ENCODE data around the gene MRPL45. TPM values are rescaled to one million over a fixed set of nuclear protein-coding genes. Genes with fewer than 3 reads are reported as not detected.
A peak's percentile ranks its signal among the peaks of the same experiment; 100 is the strongest.

MRPL45 gene
- total and polyA plus RNA-seq, 2 of the 13 experiments (the other 11 are each of a cell fraction or from before 2014, with no cell fraction given): 89.5 to 157 TPM

GRCh38 chr17:38351412-38352222 is 54.6 kb downstream of the MRPL45 start, which contains the start of gene SOCS7 (continued):
- TF ChIP-seq, protein P1, sequence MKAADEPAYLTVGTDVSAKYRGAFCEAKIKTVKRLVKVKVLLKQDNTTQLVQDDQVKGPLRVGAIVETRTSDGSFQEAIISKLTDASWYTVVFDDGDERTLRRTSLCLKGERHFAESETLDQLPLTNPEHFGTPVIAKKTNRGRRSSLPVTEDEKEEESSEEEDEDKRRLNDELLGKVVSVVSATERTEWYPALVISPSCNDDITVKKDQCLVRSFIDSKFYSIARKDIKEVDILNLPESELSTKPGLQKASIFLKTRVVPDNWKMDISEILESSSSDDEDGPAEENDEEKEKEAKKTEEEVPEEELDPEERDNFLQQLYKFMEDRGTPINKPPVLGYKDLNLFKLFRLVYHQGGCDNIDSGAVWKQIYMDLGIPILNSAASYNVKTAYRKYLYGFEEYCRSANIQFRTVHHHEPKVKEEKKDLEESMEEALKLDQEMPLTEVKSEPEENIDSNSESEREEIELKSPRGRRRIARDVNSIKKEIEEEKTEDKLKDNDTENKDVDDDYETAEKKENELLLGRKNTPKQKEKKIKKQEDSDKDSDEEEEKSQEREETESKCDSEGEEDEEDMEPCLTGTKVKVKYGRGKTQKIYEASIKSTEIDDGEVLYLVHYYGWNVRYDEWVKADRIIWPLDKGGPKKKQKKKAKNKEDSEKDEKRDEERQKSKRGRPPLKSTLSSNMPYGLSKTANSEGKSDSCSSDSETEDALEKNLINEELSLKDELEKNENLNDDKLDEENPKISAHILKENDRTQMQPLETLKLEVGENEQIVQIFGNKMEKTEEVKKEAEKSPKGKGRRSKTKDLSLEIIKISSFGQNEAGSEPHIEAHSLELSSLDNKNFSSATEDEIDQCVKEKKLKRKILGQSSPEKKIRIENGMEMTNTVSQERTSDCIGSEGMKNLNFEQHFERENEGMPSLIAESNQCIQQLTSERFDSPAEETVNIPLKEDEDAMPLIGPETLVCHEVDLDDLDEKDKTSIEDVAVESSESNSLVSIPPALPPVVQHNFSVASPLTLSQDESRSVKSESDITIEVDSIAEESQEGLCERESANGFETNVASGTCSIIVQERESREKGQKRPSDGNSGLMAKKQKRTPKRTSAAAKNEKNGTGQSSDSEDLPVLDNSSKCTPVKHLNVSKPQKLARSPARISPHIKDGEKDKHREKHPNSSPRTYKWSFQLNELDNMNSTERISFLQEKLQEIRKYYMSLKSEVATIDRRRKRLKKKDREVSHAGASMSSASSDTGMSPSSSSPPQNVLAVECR (CRISPR knock-in tag; IDR thresholded peaks at IDR 0.05; ENCODE audit: borderline replicate concordance): peak; percentile 91
- TF ChIP-seq CEBPB (IDR thresholded peaks at IDR 0.05; ENCODE audit: borderline replicate concordance, low read depth, low read length): peak; percentile 29; the same call in 1 of the 2 replicates
- TF ChIP-seq, protein P2, sequence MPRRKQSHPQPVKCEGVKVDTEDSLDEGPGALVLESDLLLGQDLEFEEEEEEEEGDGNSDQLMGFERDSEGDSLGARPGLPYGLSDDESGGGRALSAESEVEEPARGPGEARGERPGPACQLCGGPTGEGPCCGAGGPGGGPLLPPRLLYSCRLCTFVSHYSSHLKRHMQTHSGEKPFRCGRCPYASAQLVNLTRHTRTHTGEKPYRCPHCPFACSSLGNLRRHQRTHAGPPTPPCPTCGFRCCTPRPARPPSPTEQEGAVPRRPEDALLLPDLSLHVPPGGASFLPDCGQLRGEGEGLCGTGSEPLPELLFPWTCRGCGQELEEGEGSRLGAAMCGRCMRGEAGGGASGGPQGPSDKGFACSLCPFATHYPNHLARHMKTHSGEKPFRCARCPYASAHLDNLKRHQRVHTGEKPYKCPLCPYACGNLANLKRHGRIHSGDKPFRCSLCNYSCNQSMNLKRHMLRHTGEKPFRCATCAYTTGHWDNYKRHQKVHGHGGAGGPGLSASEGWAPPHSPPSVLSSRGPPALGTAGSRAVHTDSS (CRISPR knock-in tag; conservative IDR thresholded peaks at IDR 0.05): no peak
- peak; percentile 47; the same call in 1 of the 2 replicates for TF ChIP-seq ZNF768 (CRISPR knock-in tag; IDR thresholded peaks at IDR 0.05)
- 0 out of 2 replicates have a peak, but pooled peaks have one; percentile 47 for TF ChIP-seq ZNF816 (CRISPR knock-in tag; IDR thresholded peaks at IDR 0.05; ENCODE audit: borderline replicate concordance)
- no peak for TF ChIP-seq NFIB (CRISPR knock-in tag; IDR thresholded peaks at IDR 0.05; ENCODE audit: borderline replicate concordance)
- no peak for TF ChIP-seq IKZF4 (CRISPR knock-in tag; IDR thresholded peaks at IDR 0.05; ENCODE audit: borderline replicate concordance, low read depth, not compliant biosample characterization)
- no peak for TF ChIP-seq ZNF30 (CRISPR knock-in tag; IDR thresholded peaks at IDR 0.05)
- peak; percentile 59; the same call in 1 of the 2 replicates for TF ChIP-seq E2F2 (CRISPR knock-in tag; IDR thresholded peaks at IDR 0.05; ENCODE audit: borderline replicate concordance)
- no peak for TF ChIP-seq CERS6 (CRISPR knock-in tag; IDR thresholded peaks at IDR 0.05)
- TF ChIP-seq ZBTB25 (CRISPR knock-in tag; IDR thresholded peaks at IDR 0.05): peak; percentile 92
- no peak for TF ChIP-seq NPAS2 (CRISPR knock-in tag; IDR thresholded peaks at IDR 0.05; ENCODE audit: borderline replicate concordance)
